ENCODE results near the gene SLC16A3. TPM values are rescaled to one million over a fixed set of nuclear protein-coding genes. Genes with fewer than 3 reads are reported as not detected.

Gene SLC16A3
- total and polyA plus RNA-seq, 2 experiments from 2014 or later, result 3.5 to 10.6 TPM

GRCh38 chr17:82193520-82194220 is 35.2 kb upstream of the SLC16A3 start:
- DNase-seq (ENCODE audit: low spot score) (no peak), ATAC-seq (no peak)
- Mint-ChIP-seq H3K4me3 (no peak overlapping the region), H3K9me3 (no peaks in the 10 kb centered on the region; the same call in 2 of the 3 replicates), H3K27ac (no peak overlapping the region), H3K4me1 (no peaks in the 10 kb centered on the region), H3K36me3 (ENCODE audit: low read depth) (peaks cover 12% of the 10 kb centered on the region; the same call in 2 of the 3 replicates), H3K27me3 (ENCODE audit: insufficient read depth, low read depth, poor library complexity) (peaks cover 1% of the 10 kb centered on the region)
- H3K4me1 ChIP-seq (ENCODE audit: insufficient read depth), result no peaks in the 10 kb centered on the region
- TF ChIP-seq ZNF462 (CRISPR knock-in tag; IDR thresholded peaks at IDR 0.05), result no peak
- no peak for TF ChIP-seq REST (IDR thresholded peaks at IDR 0.05; ENCODE audit: unreplicated experiment)
- no peak for TF ChIP-seq CTCF (conservative IDR thresholded peaks at IDR 0.05; ENCODE audit: low read depth in 2 of 2)
- TF ChIP-seq JUNB (IDR thresholded peaks at IDR 0.05; ENCODE audit: unreplicated experiment), result no peak
- TF ChIP-seq EZH2 (IDR thresholded peaks at IDR 0.05; ENCODE audit: low read depth, unreplicated experiment), result no peak
- no peak for TF ChIP-seq NANOG (IDR thresholded peaks at IDR 0.05; ENCODE audit: borderline replicate concordance)
- TF ChIP-seq POLR2AphosphoS5 (IDR thresholded peaks at IDR 0.05; ENCODE audit: low read depth), result no peak
- TF ChIP-seq STAT1 (IDR thresholded peaks at IDR 0.05; ENCODE audit: unreplicated experiment), result no peak
- no peak for TF ChIP-seq ZNF114 (CRISPR knock-in tag; IDR thresholded peaks at IDR 0.05)
- no peak for TF ChIP-seq ETS1 (IDR thresholded peaks at IDR 0.05)
- no peak for TF ChIP-seq CREB1 (CRISPR knock-in tag; IDR thresholded peaks at IDR 0.05; ENCODE audit: low read depth)
- no peak for TF ChIP-seq ZNF331 (CRISPR knock-in tag; IDR thresholded peaks at IDR 0.05; ENCODE audit: low read depth)
- H3K4me3 ChIP-seq, result no peak overlapping the region
- no peaks in the 10 kb centered on the region for H3K36me3 ChIP-seq (ENCODE audit: insufficient read depth)
- H3K27me3 ChIP-seq (ENCODE audit: insufficient read depth), result no peaks in the 10 kb centered on the region
- H3K27ac ChIP-seq (ENCODE audit: low read depth), result no peak overlapping the region
- peaks cover 2% of the 10 kb centered on the region; the same call in 1 of the 2 replicates for H4K20me1 ChIP-seq (replicated peaks; ENCODE audit: insufficient read depth)
- H3K79me2 ChIP-seq (replicated peaks; ENCODE audit: insufficient read depth), result no peaks in the 10 kb centered on the region
- H2AFZ ChIP-seq, result no peak overlapping the region
- H3K9me2 ChIP-seq (ENCODE audit: insufficient read depth), result no peaks in the 10 kb centered on the region
- no peaks in the 10 kb centered on the region for H3F3A ChIP-seq (replicated peaks; ENCODE audit: low read depth)
- H3K4me2 ChIP-seq, result no peak overlapping the region

Measured in GM23338 (cell line).